ENCODE measurements around the gene HABP4.

HABP4 gene

DNA sequence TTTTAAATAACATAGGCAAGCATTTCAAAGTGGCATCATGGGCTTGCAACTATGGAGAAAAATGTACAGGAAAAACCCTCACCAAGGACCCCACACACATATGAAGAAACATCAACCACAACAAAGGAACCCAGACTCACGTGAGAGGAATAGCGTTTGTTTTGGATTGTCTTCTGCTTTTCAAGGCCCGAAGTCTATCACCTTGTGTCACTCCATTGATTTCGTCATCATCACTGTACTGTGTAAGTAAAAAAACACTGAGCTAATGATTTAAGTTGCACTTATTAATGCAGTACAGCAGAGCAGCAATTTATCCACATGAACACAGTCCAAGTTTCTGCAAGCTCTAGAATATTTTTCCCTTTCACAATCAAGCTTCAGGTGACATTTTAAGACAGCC is 72.4 kb downstream of the HABP4 start:
- no peak for FAIRE-seq
- TF ChIP-seq PAX5 (IDR thresholded peaks at IDR 0.05; ENCODE audit: insufficient read depth, low read length, severe bottlenecking) (no peak), POLR2A (IDR thresholded peaks at IDR 0.05; ENCODE audit: low read depth, low read length) (no peak), POLR2AphosphoS5 (IDR thresholded peaks at IDR 0.05; ENCODE audit: low read depth, low read length) (no peak), POU2F2 (IDR thresholded peaks at IDR 0.05; ENCODE audit: low read depth, low read length) (no peak), SPI1 (IDR thresholded peaks at IDR 0.05; ENCODE audit: low read depth, low read length) (no peak), TAF1 (IDR thresholded peaks at IDR 0.05; ENCODE audit: low read depth, low read length) (no peak)
- no peak for DNase-seq (ENCODE audit: insufficient read length, low spot score)

DNA sequence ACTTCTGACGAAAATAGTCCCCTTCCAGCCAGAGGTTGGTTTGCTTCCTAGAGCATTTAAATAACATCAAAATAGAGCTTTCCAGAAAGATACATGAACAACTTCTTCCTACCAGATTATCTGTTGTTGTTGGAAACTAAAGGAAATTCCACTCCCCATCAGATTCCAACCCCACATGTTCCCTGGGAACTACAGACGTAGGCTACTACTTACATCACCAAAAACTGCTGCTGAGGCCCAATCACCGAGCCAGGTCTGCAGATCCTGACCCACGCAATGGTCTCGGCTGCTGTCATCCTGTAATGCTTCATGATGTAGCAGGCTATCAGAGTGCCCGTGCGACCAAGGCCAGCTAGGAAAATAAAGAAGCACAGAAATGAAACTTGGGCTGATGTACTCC is 73.4 kb downstream of the HABP4 start:
- FAIRE-seq, result no peak
- TF ChIP-seq SPI1 (IDR thresholded peaks at IDR 0.05; ENCODE audit: low read depth, low read length) (no peak), POLR2AphosphoS5 (IDR thresholded peaks at IDR 0.05; ENCODE audit: low read depth, low read length) (no peak), POU2F2 (IDR thresholded peaks at IDR 0.05; ENCODE audit: low read depth, low read length) (no peak), TAF1 (IDR thresholded peaks at IDR 0.05; ENCODE audit: low read depth, low read length) (no peak), POLR2A (IDR thresholded peaks at IDR 0.05; ENCODE audit: low read depth, low read length) (no peak), PAX5 (IDR thresholded peaks at IDR 0.05; ENCODE audit: insufficient read depth, low read length, severe bottlenecking) (no peak)

DNA sequence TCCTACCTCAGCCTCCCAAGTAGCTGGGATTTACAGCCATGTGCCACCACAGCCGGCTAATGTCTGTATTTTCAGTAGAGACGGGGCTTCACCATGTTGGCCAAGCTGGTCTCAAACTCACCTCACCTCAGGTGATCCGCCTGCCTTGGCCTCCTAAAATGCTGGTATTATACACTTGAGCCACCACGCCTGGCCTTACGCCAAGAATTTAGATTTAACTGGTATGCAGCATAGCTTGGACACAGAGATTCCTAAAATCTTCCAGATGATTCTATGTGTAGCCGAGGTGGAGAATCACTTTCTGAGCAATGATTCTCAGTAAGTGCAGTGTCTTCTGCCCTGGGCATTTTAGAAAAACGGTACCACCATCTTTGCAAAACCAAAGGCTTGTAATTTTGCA is 74.1 kb downstream of the HABP4 start:
- no peak for DNase-seq (ENCODE audit: insufficient read length, low spot score)
- FAIRE-seq, result no peak
- TF ChIP-seq POLR2AphosphoS5 (IDR thresholded peaks at IDR 0.05; ENCODE audit: low read depth, low read length) (no peak), SPI1 (IDR thresholded peaks at IDR 0.05; ENCODE audit: low read depth, low read length) (no peak), POU2F2 (IDR thresholded peaks at IDR 0.05; ENCODE audit: low read depth, low read length) (no peak), PAX5 (IDR thresholded peaks at IDR 0.05; ENCODE audit: insufficient read depth, low read length, severe bottlenecking) (no peak), TAF1 (IDR thresholded peaks at IDR 0.05; ENCODE audit: low read depth, low read length) (no peak), POLR2A (IDR thresholded peaks at IDR 0.05; ENCODE audit: low read depth, low read length) (no peak)

More for the DNA sequence above, 73.4 kb downstream of the HABP4 start:
- DNase-seq (ENCODE audit: insufficient read length, low spot score), result no peak

DNA sequence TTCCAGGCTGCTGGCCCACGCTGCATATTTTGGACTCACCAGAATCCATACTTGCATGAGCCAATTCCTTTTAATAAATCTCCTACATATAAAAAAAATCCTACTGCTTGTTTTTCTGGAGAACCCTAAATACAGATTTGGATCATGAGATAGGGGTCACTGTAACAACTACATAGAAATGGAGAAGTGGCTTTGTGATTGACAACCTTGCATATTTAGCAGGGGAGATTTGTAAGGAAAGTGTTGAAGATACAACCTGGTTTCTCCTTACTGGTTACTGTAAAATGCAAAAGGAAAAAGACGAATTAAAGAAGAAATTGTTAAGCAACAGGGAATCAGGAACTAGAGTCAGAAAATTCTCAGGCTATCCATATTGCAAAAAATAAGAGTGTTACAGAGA is 74.8 kb downstream of the HABP4 start:
- TF ChIP-seq POLR2AphosphoS5 (IDR thresholded peaks at IDR 0.05; ENCODE audit: low read depth, low read length), result no peak
- DNase-seq (ENCODE audit: insufficient read length, low spot score), result no peak
- FAIRE-seq, result no peak

DNA sequence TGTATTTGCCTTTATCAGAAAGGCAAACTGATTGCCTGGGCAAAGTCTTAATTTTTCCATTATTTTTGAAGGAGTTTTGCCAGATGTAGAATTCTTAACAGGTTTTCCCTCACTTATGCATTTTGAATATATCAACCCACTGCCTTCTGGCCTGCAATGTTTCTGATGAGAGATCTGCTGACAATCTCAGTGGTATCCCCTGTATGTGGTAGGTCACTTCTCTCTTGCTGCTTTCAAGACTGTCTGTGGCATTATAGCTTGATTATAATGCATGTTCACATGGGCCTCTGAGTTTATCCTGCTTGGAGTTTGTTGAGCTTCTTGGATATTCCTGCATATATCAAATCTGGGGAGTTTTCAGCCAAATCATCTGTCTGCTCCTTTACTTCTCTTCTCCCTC is 82.2 kb downstream of the HABP4 start:
- DNase-seq (ENCODE audit: insufficient read length, low spot score) (no peak), FAIRE-seq (no peak)
- TF ChIP-seq POU2F2 (IDR thresholded peaks at IDR 0.05; ENCODE audit: low read depth, low read length) (no peak), PAX5 (IDR thresholded peaks at IDR 0.05; ENCODE audit: insufficient read depth, low read length, severe bottlenecking) (no peak), SPI1 (IDR thresholded peaks at IDR 0.05; ENCODE audit: low read depth, low read length) (no peak), POLR2A (IDR thresholded peaks at IDR 0.05; ENCODE audit: low read depth, low read length) (no peak), TAF1 (IDR thresholded peaks at IDR 0.05; ENCODE audit: low read depth, low read length) (no peak), POLR2AphosphoS5 (IDR thresholded peaks at IDR 0.05; ENCODE audit: low read depth, low read length) (no peak)

DNA sequence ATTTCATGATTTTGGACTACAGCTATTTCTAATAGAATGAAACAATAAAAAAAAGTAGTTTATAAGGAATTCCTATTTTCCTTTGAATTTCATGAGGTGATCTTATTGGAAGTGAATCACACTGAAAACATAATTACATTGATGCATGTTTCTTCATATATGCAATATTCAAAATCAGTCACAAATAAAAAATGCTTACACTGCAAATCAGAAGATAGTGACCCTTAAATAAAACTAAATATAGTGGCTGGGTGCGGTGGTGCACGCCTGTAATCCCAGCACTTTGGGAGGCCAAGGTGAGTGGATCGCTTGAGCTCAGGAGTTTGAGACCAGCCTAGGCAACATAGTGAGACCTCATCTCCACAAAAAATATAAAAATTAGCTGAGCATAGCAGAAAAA is 90.1 kb downstream of the HABP4 start:
- TF ChIP-seq PAX5 (IDR thresholded peaks at IDR 0.05; ENCODE audit: insufficient read depth, low read length, severe bottlenecking), result no peak
- FAIRE-seq (no peak), DNase-seq (ENCODE audit: insufficient read length, low spot score) (no peak)
